NCI-H510A (cell line): ENCODE data around the gene ZNF516.
"Not testable (repeated sequence)": the region's sequence is repeated elsewhere in the genome, so short reads cannot be mapped to it uniquely, and the experiment has no call there.

Source experiments
- DNase-seq: peaks from one replicate; lab custom pipeline; 2025; lab: John Stamatoyannopoulos, UW

Gene ZNF516

DNA sequence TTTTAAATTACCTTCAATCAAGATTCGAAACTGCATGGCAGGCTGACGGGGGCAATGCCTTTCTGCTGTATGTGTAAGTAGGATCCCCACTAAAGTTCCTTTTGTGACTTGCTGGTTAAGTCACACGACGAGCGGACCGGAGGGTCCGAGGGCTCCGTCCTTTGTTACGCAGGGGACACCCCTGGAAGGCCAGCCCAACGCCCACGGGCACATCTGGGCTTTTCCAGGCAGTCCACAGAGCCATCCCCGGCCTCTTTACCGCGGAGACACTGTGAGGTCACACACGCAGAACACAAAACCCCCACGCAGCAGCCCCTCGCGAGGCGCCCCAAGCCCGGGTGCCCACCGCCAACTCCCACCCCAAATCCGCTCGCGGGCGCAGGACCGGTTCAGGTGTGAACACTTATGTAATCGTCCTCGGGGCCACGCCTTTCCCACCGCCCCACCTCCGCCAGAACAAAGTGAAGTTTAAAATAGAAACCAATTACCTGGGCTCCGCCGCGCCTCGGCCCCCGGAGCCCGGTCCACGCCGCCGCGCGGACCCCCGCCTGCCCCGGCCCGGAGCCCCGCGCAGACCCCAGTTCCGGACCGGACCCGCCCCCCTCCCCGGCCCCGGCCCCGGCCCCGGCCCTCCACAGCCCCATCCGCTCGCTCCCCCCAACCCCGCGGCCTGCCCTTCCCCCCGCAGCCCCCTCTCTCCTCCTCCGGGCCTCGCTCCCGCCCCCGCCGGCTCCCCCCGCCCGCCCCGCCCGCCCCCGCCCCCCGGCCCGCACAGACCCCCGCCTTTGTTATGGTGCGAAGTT is 4.2 kb downstream of the ZNF516 start:
- DNase-seq, result peak; percentile 37

DNA sequence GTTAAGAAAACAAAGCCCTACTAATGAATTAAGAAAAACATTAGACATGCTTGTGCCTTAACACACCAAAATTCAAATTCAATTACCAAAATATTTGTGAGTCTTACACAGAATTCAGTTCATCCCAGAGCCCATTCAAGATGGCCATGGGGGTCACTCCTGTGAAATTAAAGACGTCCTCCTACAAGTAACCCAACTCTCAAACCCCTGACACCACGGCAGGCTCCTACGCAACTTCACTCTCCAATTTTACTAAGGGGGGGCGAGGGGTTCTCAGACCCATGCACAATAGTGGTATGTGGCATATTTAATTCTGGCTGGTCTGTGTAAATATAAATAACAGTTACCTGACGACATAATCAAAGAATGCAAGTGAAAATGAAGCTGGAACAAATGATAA is 5.0 kb downstream of the ZNF516 start:
- no peak for DNase-seq

DNA sequence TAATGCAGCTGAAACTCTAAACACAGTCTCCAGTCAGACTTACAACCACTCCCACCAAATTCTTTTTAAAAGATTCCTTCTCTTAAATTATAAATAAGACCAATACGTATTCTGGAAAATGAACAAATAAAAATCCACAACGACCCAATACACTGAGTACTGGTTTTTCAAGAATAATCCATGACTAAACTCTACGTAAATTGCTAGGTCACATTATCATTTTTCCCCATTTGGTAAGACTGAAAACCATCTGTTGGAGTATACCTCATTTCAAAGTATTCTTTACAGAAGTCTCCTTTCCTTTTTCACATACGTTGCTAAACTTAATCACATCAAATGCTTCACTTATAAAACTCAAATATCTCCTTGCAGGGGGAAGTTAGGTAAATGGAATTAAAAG is 6.0 kb downstream of the ZNF516 start:
- DNase-seq, result no peak

DNA sequence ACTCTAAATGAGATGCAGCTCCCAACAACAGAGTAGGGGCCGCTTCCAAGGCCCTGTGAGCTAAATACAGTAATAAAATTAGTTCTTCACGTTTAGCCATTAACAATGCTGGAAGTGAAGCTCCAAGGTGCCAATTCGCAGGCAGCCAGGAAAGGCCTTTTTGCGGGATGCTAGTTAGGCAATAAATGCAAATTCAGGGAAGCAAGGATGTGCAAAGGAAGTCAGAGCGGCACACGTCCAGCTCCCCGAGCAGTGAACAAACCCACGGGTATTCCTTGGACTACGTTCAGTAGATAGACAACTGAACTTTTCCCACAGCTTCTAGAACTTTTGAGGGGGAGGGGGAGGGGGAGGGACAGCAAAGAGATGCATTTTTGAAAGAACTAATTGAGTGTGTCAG is 6.9 kb downstream of the ZNF516 start:
- no peak for DNase-seq

DNA sequence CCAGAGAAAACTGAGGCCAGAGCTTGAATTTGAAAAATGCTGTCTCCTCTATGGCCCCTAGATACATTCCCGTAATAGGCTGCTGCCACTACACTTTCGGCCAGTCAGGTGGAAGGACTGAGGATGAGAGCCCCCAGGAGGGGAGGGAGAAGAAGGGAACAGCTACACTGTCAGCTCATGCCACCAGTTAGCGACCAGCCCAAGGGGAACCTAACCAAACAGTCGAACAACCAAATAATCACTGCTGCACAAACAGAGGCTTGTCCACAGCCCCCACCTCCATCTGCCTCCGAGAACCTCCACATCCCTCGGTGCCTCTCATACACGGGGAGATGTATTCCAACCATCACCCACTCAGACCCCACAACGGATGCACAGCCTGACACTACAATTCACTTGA is 7.3 kb downstream of the ZNF516 start:
- no peak for DNase-seq

DNA sequence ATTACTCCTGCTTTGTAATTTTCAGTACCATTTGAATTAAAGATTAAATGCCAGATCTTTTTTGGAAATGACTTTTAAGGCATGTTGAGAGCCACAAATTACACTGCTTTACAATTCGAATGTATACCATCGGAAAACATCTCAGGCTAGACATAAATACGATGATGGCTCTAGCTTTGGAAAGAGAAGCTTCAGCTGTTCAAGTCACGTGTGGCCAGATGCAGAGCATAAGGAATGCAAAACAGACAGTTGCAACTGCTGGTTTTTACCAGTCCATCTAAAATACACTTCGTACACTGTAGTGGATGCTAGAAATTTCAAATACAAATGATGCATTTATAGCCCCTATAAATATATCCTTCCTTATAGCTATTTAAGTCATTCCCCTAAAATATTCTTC is 8.0 kb downstream of the ZNF516 start:
- no peak for DNase-seq

DNA sequence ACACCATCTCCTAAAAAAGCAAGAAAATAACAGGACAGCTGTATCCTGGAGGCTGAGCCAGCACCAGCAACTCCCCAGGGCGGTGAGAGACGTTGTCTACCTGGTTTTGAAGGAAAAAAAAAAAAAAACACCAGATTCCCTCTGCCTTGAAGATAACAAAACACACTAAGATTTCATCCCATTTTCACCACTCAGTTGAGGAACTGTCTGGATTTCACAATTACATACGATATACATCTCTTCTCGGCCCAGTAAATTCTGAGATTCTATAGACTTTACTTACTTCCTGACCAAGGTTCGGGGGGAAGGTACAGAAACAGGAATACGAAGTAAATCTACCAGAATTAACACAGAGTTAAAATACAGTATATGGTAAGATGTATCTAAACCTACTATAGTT is 8.5 kb downstream of the ZNF516 start:
- DNase-seq, result no peak

DNA sequence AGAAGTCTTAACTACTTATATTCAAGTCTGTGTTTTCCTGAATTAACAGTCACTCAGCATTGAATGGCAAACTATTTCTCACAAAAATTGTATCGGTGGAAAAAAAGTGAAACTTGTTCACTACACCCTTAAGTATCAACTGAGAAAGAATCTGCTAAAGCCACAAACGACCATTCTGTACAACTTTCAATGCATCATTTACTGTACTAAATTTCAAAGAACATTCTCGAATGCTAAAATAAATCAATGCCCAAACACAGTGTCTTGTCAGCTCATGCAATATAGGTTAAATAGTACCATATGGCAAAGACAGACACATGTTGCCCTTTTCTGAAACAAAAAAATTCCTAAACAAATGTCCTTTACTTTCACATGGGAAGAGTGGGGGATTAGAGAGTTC is 9.0 kb downstream of the ZNF516 start:
- no peak for DNase-seq

DNA sequence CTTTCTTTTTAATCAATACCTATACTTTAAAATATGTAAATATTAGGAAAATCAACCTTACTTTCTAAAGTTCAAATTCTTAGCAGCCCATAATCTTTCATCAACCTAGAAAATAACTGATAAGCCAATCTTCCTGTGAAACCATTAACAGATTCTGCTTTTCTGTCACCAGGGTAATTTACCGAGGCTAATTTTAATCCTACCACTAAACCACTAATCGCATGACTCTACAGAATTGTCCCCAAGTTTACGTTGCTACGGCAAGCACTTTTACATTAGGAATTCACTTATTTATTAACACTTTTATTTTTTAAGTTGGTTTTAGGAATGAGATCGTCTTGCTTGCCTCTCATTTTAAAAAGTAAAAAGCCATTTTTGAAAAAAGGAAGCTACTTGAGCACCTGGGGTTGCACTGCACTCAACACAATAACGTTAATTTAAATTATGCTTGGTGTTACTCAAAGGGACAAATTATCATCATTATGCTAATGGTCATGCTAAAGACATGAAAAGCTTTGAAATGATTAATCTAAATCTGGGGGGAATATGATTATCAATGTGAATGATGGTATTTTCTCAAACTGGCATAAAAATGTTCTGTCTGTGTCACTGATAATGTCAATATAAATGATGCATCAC is 10.2 kb downstream of the ZNF516 start:
- DNase-seq, result no peak

DNA sequence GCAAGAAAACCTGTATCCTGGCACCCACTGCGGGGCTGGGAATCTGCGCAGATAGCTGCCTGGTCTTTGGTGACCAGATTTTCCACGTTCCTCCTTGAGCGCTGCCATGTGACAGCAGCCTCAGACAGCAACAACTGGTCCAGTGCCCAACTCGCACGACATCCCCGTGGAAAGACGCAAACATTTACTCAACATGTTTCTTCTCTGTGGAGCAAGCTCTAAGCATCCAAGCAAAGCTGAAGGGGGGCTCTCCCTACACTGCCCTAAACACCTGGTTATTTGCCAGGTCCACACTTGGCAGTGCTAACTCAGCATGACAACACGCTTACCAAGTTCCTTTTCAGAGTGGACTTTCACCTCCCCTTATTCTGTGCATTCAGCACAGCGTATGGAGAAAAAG is 11.3 kb downstream of the ZNF516 start:
- DNase-seq, result no peak

DNA sequence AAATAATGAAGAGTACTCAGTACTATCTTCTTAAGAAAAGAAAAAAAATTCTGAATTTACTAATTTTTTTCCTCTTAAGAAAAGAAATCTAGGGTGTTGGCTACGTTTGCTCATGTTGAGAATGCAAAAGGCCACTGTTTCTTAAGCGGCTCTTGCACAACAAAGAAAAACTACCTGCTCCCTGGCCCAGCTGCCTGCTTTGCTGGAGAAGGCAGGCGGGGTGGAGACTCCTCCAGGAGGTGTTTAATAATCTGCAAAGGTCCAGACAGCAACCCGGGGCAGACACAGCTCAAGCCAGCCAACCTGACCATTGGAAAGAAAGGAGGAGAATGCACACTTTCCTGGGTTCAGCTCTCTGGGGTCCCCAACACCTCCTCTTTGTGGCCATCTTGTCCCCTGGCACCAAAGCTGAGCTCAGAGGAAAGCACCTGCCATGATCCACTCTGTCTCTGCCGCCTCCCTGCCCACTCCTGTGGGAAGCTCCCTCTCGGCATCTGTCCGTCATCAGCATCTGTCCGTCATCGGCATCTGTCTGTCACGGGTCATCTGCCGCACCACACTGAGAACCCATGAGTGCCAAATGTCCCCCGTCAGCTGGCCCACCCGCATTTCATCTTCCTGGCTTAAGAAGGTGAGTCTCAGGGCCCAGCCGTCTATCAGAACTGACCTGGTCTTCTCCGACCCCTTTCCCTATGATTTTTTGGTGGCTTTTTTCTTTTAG is 11.9 kb downstream of the ZNF516 start:
- no peak for DNase-seq

DNA sequence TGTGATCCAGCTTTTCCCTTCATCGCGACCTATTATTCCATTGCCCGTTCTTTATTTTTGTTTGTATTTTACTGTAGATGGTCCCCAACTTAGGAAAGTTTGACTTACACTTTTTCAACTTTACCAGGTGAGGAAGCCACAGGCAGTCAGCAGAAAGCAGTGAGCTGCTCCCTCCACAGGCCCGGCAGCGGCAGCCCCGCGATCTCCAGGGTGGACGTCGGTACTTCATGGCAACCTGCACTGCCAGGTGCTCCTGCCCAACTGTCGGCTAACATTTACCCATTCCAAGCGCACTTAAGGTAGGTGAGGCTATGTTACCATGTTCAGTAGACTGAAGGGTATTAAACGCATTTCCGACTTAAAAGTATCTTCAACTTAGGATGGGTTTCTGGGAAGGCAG is 12.8 kb downstream of the ZNF516 start:
- no peak for DNase-seq

DNA sequence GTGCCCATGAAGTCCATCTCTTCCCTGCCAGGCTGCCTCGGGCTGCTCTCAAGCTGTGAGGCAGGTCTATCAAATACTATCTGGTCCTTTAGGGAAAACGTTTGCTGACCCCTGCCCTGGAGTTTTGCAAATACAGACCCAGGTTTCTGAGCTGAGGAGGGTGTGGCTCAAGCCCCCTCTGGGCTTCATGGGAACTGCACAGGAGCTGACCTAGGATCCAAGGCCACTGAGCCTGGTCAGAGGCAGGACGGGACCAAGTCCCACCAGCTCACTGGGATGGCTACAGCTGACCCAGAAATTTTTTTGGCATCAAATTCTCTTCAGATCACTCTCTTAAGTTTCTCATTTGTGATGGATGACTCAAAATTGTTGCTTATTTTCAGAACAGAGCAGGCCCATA is 14.1 kb downstream of the ZNF516 start:
- DNase-seq, result no peak

DNA sequence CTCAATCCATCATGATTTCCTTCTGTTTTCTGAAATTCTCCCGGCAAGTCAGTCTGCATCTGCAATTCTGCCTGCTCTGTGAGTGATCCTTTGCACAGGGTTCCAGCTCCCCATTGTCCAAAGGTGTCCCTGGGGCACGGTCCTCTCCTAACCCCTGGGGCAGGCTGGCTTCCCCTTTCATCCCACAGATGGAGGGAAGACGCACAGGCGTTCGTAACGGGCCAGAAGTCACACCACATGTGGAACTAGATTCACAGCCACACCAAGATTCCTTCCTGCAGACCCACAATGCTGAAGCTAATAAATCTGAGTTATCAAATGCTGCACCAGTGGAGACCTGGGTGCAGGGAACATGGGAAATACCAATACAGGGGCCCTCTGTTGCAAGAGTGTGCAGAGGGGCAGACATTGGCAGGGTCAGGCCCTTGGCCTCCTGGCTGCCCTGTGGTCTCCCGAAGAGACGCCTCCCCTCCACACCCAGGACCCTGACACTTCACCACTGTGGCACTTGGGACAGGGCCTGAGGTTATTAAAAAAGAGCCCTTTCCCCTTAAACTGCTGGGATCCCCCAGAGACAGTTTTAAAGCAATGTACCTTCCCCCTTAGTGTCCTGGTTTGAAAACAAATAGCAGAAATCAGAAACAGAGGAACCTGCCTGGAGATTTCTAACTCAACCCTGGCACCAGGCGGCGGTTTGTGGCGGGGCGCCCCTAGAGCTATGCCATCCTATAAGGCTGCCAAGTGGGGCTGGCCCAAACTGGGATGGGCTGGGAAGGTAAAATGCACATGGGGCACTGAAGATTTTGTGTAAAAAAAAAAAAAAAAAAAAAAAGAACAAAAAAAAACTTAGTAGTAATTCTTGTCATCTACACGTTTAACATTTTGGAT is 15.4 kb downstream of the ZNF516 start:
- DNase-seq, result no peak

DNA sequence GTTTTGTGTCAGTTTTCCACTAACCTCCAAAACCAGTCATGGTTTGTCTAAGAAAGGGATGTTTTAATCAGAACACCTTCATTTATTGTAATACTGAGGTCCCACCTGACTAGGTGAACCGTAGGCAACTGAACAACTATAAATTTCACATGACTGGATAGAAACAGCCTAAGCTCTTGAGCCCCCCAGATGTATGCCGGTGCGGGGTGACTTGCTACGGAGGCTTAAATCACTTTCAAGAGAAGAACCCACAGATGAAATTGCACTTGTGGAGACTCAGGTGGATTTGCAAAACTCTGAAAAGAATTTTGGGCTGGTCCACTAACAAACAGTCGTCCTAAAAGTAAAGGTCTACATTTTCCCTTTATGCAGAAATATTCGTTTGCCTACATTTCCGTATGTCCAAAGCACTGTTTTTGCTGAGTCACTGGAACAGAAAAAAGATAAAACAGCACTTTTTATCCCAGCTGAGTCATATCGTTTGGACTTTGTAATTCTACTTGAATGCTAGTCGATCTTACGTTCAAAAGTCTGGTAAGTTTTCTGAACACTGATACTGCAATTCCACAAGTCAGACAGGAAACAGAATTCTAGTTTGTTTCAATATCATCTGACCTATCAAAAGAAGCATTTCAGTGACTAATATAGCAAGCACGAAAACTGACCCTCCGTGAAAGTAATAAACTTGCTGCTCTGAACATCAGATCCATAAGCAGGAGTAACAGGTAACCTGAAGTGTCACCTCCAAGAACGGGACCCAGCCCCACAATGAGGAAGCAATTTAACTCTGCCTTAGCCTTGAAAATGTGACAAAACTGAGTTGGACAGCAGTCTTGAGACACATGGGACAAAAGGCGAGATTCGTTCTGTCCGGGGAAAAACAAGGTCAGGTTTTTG is 18.1 kb downstream of the ZNF516 start:
- DNase-seq, result no peak

DNA sequence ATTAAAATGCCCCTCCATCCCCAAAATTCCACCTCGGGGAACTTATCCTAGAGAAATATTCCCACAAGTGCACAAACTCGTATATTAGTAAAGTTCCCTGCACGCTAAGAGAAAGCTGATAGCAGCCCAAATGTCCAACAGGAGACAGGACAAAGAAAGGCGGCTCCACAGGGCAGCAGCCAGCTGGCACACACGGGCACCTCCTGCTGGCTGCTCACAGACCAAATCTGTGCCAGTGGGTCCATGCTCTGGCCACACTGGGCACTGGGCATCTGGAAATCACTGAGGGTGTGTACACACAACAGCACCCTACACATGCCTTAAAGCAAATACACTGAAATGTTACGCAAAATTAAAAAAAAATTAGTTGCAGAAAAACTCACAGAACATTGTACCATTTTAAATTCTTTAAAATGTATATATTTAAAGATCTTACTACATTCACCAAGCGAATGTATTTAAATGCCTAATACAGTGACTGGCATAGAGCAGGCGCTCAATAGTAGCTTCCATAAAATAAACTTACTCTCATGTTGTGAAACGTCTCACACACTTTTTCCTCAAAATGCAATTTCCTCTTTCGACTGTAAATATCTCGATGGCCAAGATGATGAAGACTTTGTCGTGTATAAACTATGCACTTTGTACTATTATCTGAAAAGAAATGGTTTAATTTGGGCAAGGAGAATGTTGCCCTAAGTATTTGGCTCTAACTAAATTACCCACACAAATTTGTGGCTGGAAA is 19.4 kb downstream of the ZNF516 start:
- DNase-seq, result no peak

DNA sequence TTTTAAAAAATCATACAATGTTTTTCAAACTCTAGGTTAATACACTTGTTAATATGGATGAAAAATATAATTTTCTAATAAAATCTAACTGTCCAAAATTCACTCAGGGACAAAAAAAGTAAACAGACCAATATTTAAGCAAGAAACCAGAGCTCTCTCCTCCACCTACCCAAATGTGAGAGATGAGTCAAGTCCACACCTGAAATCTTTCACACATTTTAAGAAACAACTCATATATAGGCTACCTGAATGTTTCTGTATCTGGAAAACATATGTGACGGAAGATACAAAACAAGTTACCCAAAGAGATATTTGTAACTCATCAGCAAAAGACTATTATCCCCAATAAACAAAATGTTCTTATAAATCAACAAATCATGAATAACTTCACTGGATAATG is 20.2 kb downstream of the ZNF516 start:
- no peak for DNase-seq

DNA sequence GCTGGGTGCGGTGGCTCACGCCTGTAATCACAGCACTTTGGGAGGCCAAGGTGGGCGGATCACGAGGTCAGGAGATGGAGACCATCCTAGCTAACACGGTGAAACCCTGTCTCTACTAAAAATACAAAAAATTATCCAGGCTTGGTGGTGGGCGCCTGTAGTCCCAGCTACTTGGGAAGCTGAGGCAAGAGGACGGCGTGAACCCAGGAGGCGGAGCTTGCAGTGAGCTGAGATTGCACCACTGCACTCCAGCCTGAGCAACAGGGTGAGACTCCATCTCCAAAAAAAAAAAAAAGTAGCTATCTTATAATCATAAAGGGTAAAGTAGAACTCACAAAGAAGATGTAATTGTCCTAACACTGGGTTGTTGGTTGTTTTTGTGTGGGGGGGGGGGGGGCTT is 21.5 kb downstream of the ZNF516 start:
- not testable (repeated sequence) for DNase-seq

DNA sequence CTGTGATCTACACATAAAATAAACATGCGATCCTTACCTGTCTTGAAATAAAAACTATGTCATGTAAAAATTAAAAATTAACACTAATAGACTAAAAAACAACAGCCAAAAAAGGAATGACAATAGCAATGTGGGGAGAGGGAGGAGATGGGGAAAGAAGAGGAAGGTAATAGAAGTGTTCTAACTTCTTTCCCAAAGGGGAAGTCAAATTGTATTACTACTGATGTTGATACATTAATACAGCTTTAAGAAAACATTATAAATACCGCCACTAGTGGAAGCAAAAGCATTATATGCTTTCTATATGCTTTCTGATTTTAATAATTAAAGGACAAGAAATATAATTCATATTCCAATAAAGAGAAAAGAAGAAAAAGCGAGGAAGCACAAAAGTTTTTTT is 22.2 kb downstream of the ZNF516 start:
- no peak for DNase-seq

DNA sequence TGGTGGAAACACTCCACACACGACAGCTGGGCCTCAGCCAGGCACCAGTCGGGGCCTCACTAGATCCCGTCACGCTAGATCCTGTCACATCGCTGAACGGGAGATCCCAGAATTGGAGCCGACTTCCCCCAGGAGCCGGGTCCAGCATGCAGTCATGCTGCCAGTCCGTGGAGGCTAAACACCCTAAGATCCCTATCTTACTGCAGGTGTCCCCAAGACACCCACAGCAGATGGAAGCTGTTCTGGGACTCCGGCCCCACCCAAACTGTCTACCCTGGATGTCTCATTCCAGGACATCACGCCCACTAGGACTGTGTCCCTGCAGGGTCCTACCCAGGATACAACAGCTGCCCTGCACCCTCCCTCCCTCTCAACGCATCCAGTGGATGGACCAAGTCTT is 23.4 kb downstream of the ZNF516 start:
- DNase-seq, result no peak
